Ishikawa (cell line): ENCODE data around the gene SLC9A9.
A peak's percentile ranks its signal among the peaks of the same experiment; 100 is the strongest.

Experiments used
- CEBPB ChIP-seq: IDR thresholded peaks from 2 replicates; pipeline ENCODE4 v1.6.1; 2012
- CREB1 ChIP-seq: IDR thresholded peaks from 2 replicates; pipeline ENCODE4 v1.6.1; 2012; ENCODE audit warnings: low read depth
- EGR1 ChIP-seq: IDR thresholded peaks from 2 replicates; pipeline ENCODE4 v1.6.1; 2012
- EP300 ChIP-seq: IDR thresholded peaks from 2 replicates; pipeline ENCODE4 v1.6.1; 2012; ENCODE audit warnings: borderline replicate concordance
- FOXM1 ChIP-seq: IDR thresholded peaks from 2 replicates; pipeline ENCODE4 v1.6.1; 2012; ENCODE audit warnings: low read depth, borderline replicate concordance
- MAX ChIP-seq: IDR thresholded peaks from 2 replicates; pipeline ENCODE4 v1.6.1; 2012
- NFIC ChIP-seq: IDR thresholded peaks from 2 replicates; pipeline ENCODE4 v1.6.1; 2012
- RAD21 ChIP-seq: IDR thresholded peaks from 2 replicates; pipeline ENCODE4 v1.6.1; 2012; ENCODE audit warnings: low read depth
- REST ChIP-seq: IDR thresholded peaks from 2 replicates; pipeline ENCODE4 v1.6.1; 2012; ENCODE audit warnings: low read depth, mild to moderate bottlenecking
- TAF1 ChIP-seq: IDR thresholded peaks from 2 replicates; pipeline ENCODE4 v1.6.1; 2012; ENCODE audit warnings: low read depth, mild to moderate bottlenecking
- TCF12 ChIP-seq: IDR thresholded peaks from 2 replicates; pipeline ENCODE4 v1.6.1; 2012; ENCODE audit warnings: low read depth
- TEAD4 ChIP-seq: IDR thresholded peaks from 2 replicates; pipeline ENCODE4 v1.6.1; 2012
- USF1 ChIP-seq: IDR thresholded peaks from 2 replicates; pipeline ENCODE4 v1.6.1; 2012
- YY1 ChIP-seq: IDR thresholded peaks from 2 replicates; pipeline ENCODE4 v1.6.1; 2012; ENCODE audit warnings: low read depth
- ZBTB7A ChIP-seq: IDR thresholded peaks from 2 replicates; pipeline ENCODE4 v1.6.1; 2012; ENCODE audit warnings: low read depth

Gene SLC9A9

DNA sequence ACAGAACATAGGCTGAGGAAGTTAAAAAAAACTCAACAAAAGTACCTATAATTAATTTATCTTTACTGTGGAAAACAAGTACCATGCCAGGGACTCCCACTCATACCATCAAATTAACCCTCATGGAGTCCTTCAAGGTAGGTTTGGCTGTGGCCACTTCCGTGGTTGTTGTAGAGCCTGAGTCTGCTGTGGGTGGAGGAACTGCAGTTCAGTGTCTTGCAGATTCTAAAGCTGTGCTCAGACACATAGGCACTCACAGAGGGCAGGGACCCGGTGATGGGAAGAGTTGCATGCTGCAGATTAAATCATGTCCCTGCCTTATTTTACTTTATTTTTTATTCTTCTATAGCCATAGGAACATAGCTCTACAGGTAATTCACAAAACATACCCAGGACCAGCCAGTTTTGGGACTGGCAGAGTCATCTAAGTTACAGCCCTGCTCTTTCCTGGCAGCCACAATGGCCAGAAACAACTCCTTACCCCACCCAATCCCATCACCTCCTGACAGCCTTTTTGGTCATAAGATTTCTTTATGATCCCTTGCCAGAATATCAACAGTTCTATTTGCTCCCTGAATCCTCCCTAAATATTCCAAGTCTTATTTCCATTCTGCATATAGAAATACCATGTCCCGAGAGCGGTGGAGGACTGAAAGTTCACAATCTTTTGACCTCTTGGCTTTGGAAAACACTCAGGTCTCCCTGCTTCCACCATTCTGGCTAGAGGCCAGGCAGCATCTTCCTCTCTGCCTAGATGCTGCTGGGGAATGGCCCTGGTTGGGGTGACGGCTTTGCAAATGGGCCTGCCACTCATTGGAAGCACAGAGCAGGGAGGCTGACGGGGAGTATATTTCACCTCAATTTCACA is 535.0 kb downstream of the SLC9A9 start:
- TF ChIP-seq ZBTB7A (no peak), TCF12 (no peak), NFIC (no peak), YY1 (no peak), EGR1 (no peak), CREB1 (no peak), MAX (no peak), USF1 (no peak), TEAD4 (no peak), CEBPB (no peak), TAF1 (no peak), FOXM1 (no peak), EP300 (no peak), RAD21 (no peak)

- TF ChIP-seq CEBPB, result no peak
- no peak for TF ChIP-seq EP300
- no peak for TF ChIP-seq YY1
- TF ChIP-seq TCF12, result no peak
- no peak for TF ChIP-seq RAD21
- no peak for TF ChIP-seq TAF1
- TF ChIP-seq TEAD4, result no peak
- no peak for TF ChIP-seq USF1
- no peak for TF ChIP-seq NFIC
Measured at GRCh38 chr3:143311096-143311495, 537.2 kb downstream of the SLC9A9 start.

- TF ChIP-seq REST (no peak), NFIC (no peak), YY1 (no peak), EGR1 (no peak)
Measured at GRCh38 chr3:143309705-143310104, 538.6 kb downstream of the SLC9A9 start.

- TF ChIP-seq REST (no peak), EP300 (no peak), TAF1 (no peak), TCF12 (no peak)
Measured at GRCh38 chr3:143307613-143308183, 540.6 kb downstream of the SLC9A9 start.

DNA sequence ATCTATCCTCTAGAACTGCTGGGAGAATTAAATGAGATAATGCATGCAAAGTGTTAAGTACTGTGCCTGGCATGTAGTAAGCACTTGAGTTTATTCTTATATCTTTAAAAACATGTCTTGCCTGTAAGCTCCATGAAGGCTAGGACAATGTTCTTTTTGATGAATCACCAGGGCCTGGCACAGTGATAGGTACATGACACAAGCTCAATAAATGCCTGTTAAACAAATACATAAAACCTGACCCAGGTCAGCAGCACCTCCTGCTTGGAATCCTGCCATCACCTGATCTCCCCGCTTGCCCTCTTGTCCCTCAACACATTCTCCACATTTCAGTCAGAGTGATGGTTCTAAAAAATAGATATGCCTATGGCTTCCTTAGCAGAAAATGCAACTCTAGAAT is 541.9 kb downstream of the SLC9A9 start:
- TF ChIP-seq RAD21 (no peak), NFIC (peak; percentile 53)

GRCh38 chr3:143302638-143303171 is 545.6 kb downstream of the SLC9A9 start:
- TF ChIP-seq RAD21 (no peak), CEBPB (no peak), EGR1 (no peak), ZBTB7A (no peak), TEAD4 (no peak), NFIC (peak; percentile 35; the same call in 1 of the 2 replicates), TAF1 (no peak), MAX (0 out of 2 replicates have a peak, but pooled peaks have one; percentile 36)
